K562 (cell line): ENCODE measurements around the gene SLC16A2. TPM values are rescaled to one million over a fixed set of nuclear protein-coding genes. Genes with fewer than 3 reads are reported as not detected.

Experiments
- ATAC-seq: fragments of 200-7000 bp; cut with Tn5 transposase; 3 replicates; pipeline ENCODE4 v1.9.1; 2020; ENCODE audit warnings: moderate library complexity
- BruUV-seq: library from RNA; stranded (reverse); fragments of 400-500 nt; replicated peaks from 2 replicates; lab custom pipeline; 2021; lab: Mats Ljungman, UMichigan
- CTCF ChIA-PET: fragments of 300-600 bp; formaldehyde crosslinking; extraction: SDS; loops from one replicate; lab custom pipeline; 2021; ENCODE audit warnings: low intra/inter-chr PET ratio; lab: Yijun Ruan, JAX
- POLR2A ChIA-PET: fragments of 300-600, 350-650 bp; sonication (Branson Sonifier 250); formaldehyde crosslinking; extraction: SDS; loops from one replicate; lab custom pipeline; 2021; ENCODE audit warnings: antibody characterized with exemption, inconsistent platforms; lab: Yijun Ruan, JAX
- DNase-seq, 4 experiments: peaks; one replicate each; pipeline versions ENCODE4 v3.0.0 to v3.0.0-alpha.2; 2011 to 2018; ENCODE audit warnings: low spot score in 3 of 4, mixed read lengths in 3 of 4; ENCODE audit errors: extremely low read depth in 1 of 4
- FAIRE-seq: peaks from 2 replicates; lab custom pipeline; 2011; peaks lifted over from hg19 to GRCh38; lab: Jason Lieb, UNC
- H2AFZ ChIP-seq: 2 replicates; pipeline ENCODE4 v1.6.0; 2011; ENCODE audit warnings: low read depth, low read length, control low read depth, inconsistent platforms
- H3K27ac ChIP-seq: fragments of 200-600 bp; 3 replicates; pipeline ENCODE4 v1.8.0; 2011; ENCODE audit warnings: low read depth, mild to moderate bottlenecking, control low read depth, inconsistent platforms, low read length, moderate library complexity, mixed read lengths; ENCODE audit errors: extremely low read depth
- H3K27me3 ChIP-seq, 2 experiments: fragments of 300-600 bp in 1 of 2; 2 replicates in 1 of 2; 3 replicates in 1 of 2; pipeline versions ENCODE4 v1.6.0 to v1.8.0; 2011; ENCODE audit warnings: inconsistent platforms in 2 of 2, low read length in 2 of 2, mild to moderate bottlenecking in 1 of 2, mixed read lengths in 1 of 2, moderate library complexity in 1 of 2; ENCODE audit not compliant: control insufficient read depth in 2 of 2, insufficient read depth in 2 of 2
- H3K36me3 ChIP-seq: fragments of 300-600 bp; 3 replicates; pipeline ENCODE4 v1.8.0; 2011; ENCODE audit warnings: mild to moderate bottlenecking, low read length, inconsistent platforms; ENCODE audit not compliant: control insufficient read depth, insufficient read depth
- H3K4me1 ChIP-seq, 2 experiments: fragments of 200-600 bp in 1 of 2; replicated peaks in 1 of 2; 2 replicates in 1 of 2; 3 replicates in 1 of 2; pipeline versions ENCODE4 v1.5.1 to v1.8.0; 2011; ENCODE audit warnings: inconsistent platforms in 2 of 2, low read length in 2 of 2, mild to moderate bottlenecking in 1 of 2, mixed read lengths in 1 of 2, moderate library complexity in 1 of 2; ENCODE audit not compliant: control insufficient read depth in 2 of 2, insufficient read depth in 2 of 2
- H3K4me2 ChIP-seq: 2 replicates; pipeline ENCODE4 v1.6.1; 2011; ENCODE audit warnings: low read length, control low read depth, inconsistent platforms, mixed read lengths; ENCODE audit not compliant: insufficient read depth
- H3K4me3 ChIP-seq: fragments of 200-600 bp; sonication (generic), shearing (Covaris generic); 2 replicates; pipeline ENCODE4 v1.5.1; 2016; ENCODE audit warnings: control low read depth, inconsistent platforms
- H3K79me2 ChIP-seq: fragments of 200-600 bp; 3 replicates; pipeline ENCODE4 v1.8.0; 2011; ENCODE audit warnings: low read length, inconsistent platforms; ENCODE audit not compliant: control insufficient read depth, insufficient read depth
- H3K9ac ChIP-seq, 2 experiments: 2 replicates each; pipeline versions ENCODE4 v1.6.0 to v1.6.1; 2011; ENCODE audit warnings: low read depth in 2 of 2, low read length in 2 of 2, control low read depth in 1 of 2, inconsistent platforms in 1 of 2, mild to moderate bottlenecking in 1 of 2, mixed read lengths in 1 of 2; ENCODE audit not compliant: insufficient read depth in 1 of 2
- H3K9me1 ChIP-seq: one replicate; pipeline ENCODE4 v1.6.0; 2011; ENCODE audit warnings: inconsistent platforms, mild to moderate bottlenecking, low read length, moderate library complexity; ENCODE audit not compliant: control insufficient read depth, insufficient read depth
- H3K9me3 ChIP-seq: replicated peaks from 2 replicates; pipeline ENCODE4 v1.5.1; 2011; ENCODE audit warnings: low read depth, low read length, inconsistent platforms; ENCODE audit not compliant: control insufficient read depth, insufficient read depth
- H4K20me1 ChIP-seq: replicated peaks from 2 replicates; pipeline ENCODE4 v1.6.1; 2011; ENCODE audit warnings: low read length, inconsistent platforms, mixed read lengths; ENCODE audit not compliant: control insufficient read depth, insufficient read depth
- CREM ChIP-seq: IDR thresholded peaks from 2 replicates; pipeline ENCODE4 v1.6.1; 2014; ENCODE audit warnings: antibody characterized with exemption, low read depth
- CTCF ChIP-seq, 3 experiments: IDR thresholded peaks in 2 of 3; conservative IDR thresholded peaks in 1 of 3; 2 replicates each; pipeline ENCODE4 v1.5.1; 2011 to 2012; ENCODE audit warnings: low read length in 3 of 3, mild to moderate bottlenecking in 3 of 3, control low read depth in 2 of 3, improper control_type of control experiment in 1 of 3, inconsistent platforms in 1 of 3, low read depth in 1 of 3, mixed read lengths in 1 of 3, moderate library complexity in 1 of 3; ENCODE audit not compliant: insufficient read depth in 2 of 3
- RBM34 ChIP-seq: fragments of 200-400 bp; formaldehyde crosslinking; IDR thresholded peaks from 2 replicates; pipeline ENCODE4 v1.6.1; 2018; ENCODE audit warnings: low read length, borderline replicate concordance; ENCODE audit not compliant: insufficient read depth
- RNF2 ChIP-seq: sonication (generic); IDR thresholded peaks from 2 replicates; pipeline ENCODE4 v1.6.1; 2016
- TRIM25 ChIP-seq: fragments of 450-650 bp; IDR thresholded peaks from 2 replicates; pipeline ENCODE4 v1.7.0; 2016; ENCODE audit warnings: borderline replicate concordance
- ZNF280B ChIP-seq: fragments of 250-450 bp; sonication (Bioruptor Pico); IDR thresholded peaks from 2 replicates; pipeline ENCODE4 v1.5.1; 2021; ENCODE audit warnings: mild to moderate bottlenecking
- ZNF79 ChIP-seq: fragments of 250-450 bp; sonication (Bioruptor Pico); IDR thresholded peaks from 2 replicates; pipeline ENCODE4 v1.4.0; 2020; ENCODE audit warnings: low read depth, mild to moderate bottlenecking, moderate library complexity
- WGBS: fragments of 100-300 bp; shearing (Covaris generic); methylation state at CpG from one replicate; pipeline ENCODE4 v1.1.6; 2016; ENCODE audit warnings: low coverage, mixed read lengths; ENCODE audit not compliant: insufficient coverage; ENCODE audit errors: missing lambda C conversion rate; 5-methylcytosine and 5-hydroxymethylcytosine counted together
- in situ Hi-C: fragments of 300-500 bp; cut with MboI; formaldehyde crosslinking; loops from 4 replicates; pipeline ENCODE4 v1.15.0; 2018; ENCODE audit warnings: inconsistent platforms, mixed read lengths
- intact Hi-C: fragments of 100-400 bp; cut with micrococcal nuclease; formaldehyde crosslinking; loops from 2 replicates; pipeline ENCODE4 v1.14.2; 2022
- polyA plus RNA-seq, 8 experiments: library from polyadenylated mRNA; depleted of rRNA in 4 of 8; stranded (reverse) in 5 of 8; unstranded in 3 of 8; fragments of >200 nt; fragmentation: Nextera tagmentation in 2 of 8; fragmentation: Illumina TruSeq in 1 of 8; extraction: Ambion mirVana in 2 of 8; extraction: Trizol in 1 of 8; gene quantifications; 2 replicates each; pipeline versions ENCODE4 v1.2.1 to v1.2.3, GENCODE V29; 2011 to 2014; ENCODE audit warnings: inconsistent platforms in 1 of 8, missing spikeins in 1 of 8
- total RNA-seq, 7 experiments: library from RNA; depleted of rRNA in 6 of 7; stranded (reverse); fragments of >200 nt in 6 of 7; fragmentation: Illumina TruSeq in 2 of 7; extraction: Trizol in 2 of 7; gene quantifications; 2 replicates each; pipeline versions ENCODE4 v1.2.1 to v1.2.3, GENCODE V29; 2011 to 2021; ENCODE audit warnings: low replicate concordance in 1 of 7

SLC16A2 gene
- total and polyA plus RNA-seq, 9 of the 15 experiments (the other 6 are each of a cell fraction or from before 2014, with no cell fraction given): 0.07 TPM; not detected in 8

GRCh38 chrX:74550295-74550802 is 129.1 kb downstream of the SLC16A2 start:
- Histone ChIP-seq H3K9me1 (no peaks in the 10 kb centered on the region), H3K4me2 (peak overlapping the region; percentile 25; the same call in 1 of the 2 replicates), H3K79me2 (no peaks in the 10 kb centered on the region), H3K9me3 (no peaks in the 10 kb centered on the region), H3K4me1 (no peaks in the 10 kb centered on the region), H3K27me3 (no peaks in the 10 kb centered on the region), H2AFZ (peak overlapping the region; percentile 50; the same call in 1 of the 2 replicates), H3K36me3 (no peaks in the 10 kb centered on the region), H3K4me3 (no peak overlapping the region), H3K9ac (no peak overlapping the region), H3K27ac (no peak overlapping the region), H4K20me1 (no peaks in the 10 kb centered on the region)
- DNase-seq: peak; percentile 55 to 79 (median 66)
- POLR2A ChIA-PET: no interaction called here
- intact Hi-C loops: loop anchor here (1.0 to 2.0 kb wide), 2 partner anchors 167 to 696 kb away; no protein-coding TSS in a partner anchor
- WGBS: 19% methylated on average over 20 of the region's 24 CpGs
- in situ Hi-C loops: no loop called here
- peak; percentile 29 for FAIRE-seq
- CTCF ChIA-PET: interaction anchor here (0.6 to 1.6 kb wide), 4 partner anchors 166 to 1703 kb away, joined by 3 to 12 read pairs (median 3); no protein-coding TSS in a partner anchor
- ATAC-seq: peak; percentile 96
- no TSS peak for BruUV-seq
- TF ChIP-seq ZNF79 (no peak), ZNF280B (CRISPR knock-in tag) (no peak), RBM34 (no peak), CTCF (IDR thresholded peaks at IDR 0.05 in 2 of 3, conservative IDR thresholded peaks at IDR 0.05 in 1 of 3; ENCODE audit: insufficient read depth in 2 of 3, low read depth in 1 of 3, low read length in 3 of 3) (peak; percentile 95 to 99 (median 99)), TRIM25 (no peak), RNF2 (no peak), CREM (0 out of 2 replicates have a peak, but pooled peaks have one; percentile 37)
